GM12878 (cell line): ENCODE measurements around the gene B9D1. TPM values are rescaled to one million over a fixed set of nuclear protein-coding genes. Genes with fewer than 3 reads are reported as not detected.

Experiments used
- ATAC-seq: fragments of 200-7000 bp; cut with Tn5 transposase; 3 replicates; pipeline ENCODE4 v1.9.1; 2020; ENCODE audit warnings: mild to moderate bottlenecking, moderate library complexity
- BruUV-seq: library from RNA; stranded (reverse); fragments of 400-500 nt; replicated peaks from 2 replicates; lab custom pipeline; 2021; lab: Mats Ljungman, UMichigan
- CTCF ChIA-PET: fragments of 300-600 bp; sonication (Branson Sonifier 250); formaldehyde crosslinking; extraction: SDS; loops from one replicate; lab custom pipeline; 2021; ENCODE audit warnings: inconsistent platforms; lab: Yijun Ruan, JAX
- POLR2A ChIA-PET: fragments of 350-600 bp; formaldehyde crosslinking; extraction: SDS; loops from one replicate; lab custom pipeline; 2021; ENCODE audit warnings: inconsistent platforms; lab: Charles Lee
- RAD21 ChIA-PET: fragments of 300-600 bp; sonication (Branson Sonifier 250); formaldehyde crosslinking; loops from one replicate; lab custom pipeline; 2023; ENCODE audit warnings: antibody characterized with exemption; ENCODE audit not compliant: unreplicated experiment; lab: Charles Lee
- SMC1A ChIA-PET: fragments of 300-600 bp; sonication (Branson Sonifier 250); formaldehyde crosslinking; loops from one replicate; lab custom pipeline; 2023; ENCODE audit not compliant: unreplicated experiment, uncharacterized antibody; lab: Charles Lee
- DNase-seq: peaks from one replicate; pipeline ENCODE4 v3.0.0-alpha.2; 2011; ENCODE audit warnings: low read depth, low spot score
- FAIRE-seq: peaks from 3 replicates; lab custom pipeline; 2011; peaks lifted over from hg19 to GRCh38; lab: Jason Lieb, UNC
- H2AFZ ChIP-seq: 2 replicates; pipeline ENCODE4 v1.6.0; 2011; ENCODE audit warnings: low read depth, low read length, control low read depth; ENCODE audit not compliant: control insufficient read depth
- H3K27ac ChIP-seq: 2 replicates; pipeline ENCODE4 v1.5.1; 2011; ENCODE audit warnings: control low read depth; ENCODE audit not compliant: control insufficient read depth, insufficient read depth
- H3K27me3 ChIP-seq, 2 experiments: replicated peaks in 1 of 2; 2 replicates each; pipeline versions ENCODE4 v1.6.0 to v1.6.1; 2011; ENCODE audit warnings: low read length in 1 of 2; ENCODE audit not compliant: control insufficient read depth in 2 of 2, insufficient read depth in 2 of 2
- H3K36me3 ChIP-seq, 2 experiments: 2 replicates each; pipeline ENCODE4 v1.5.1; 2011; ENCODE audit warnings: low read length in 1 of 2; ENCODE audit not compliant: control insufficient read depth in 2 of 2, insufficient read depth in 2 of 2
- H3K4me1 ChIP-seq: 2 replicates; pipeline ENCODE4 v1.6.1; 2011; ENCODE audit warnings: mild to moderate bottlenecking, low read length, moderate library complexity, mixed read lengths; ENCODE audit not compliant: control insufficient read depth, insufficient read depth
- H3K4me2 ChIP-seq: 2 replicates; pipeline ENCODE4 v1.6.0; 2011; ENCODE audit warnings: control low read depth; ENCODE audit not compliant: control insufficient read depth, insufficient read depth
- H3K4me3 ChIP-seq: fragments of 200-600 bp; sonication (generic); 2 replicates; pipeline ENCODE4 v1.5.1; 2016
- H3K79me2 ChIP-seq: 2 replicates; pipeline ENCODE4 v1.6.0; 2011; ENCODE audit warnings: low read length; ENCODE audit not compliant: control insufficient read depth, insufficient read depth
- H3K9ac ChIP-seq: 2 replicates; pipeline ENCODE4 v1.8.0; 2011; ENCODE audit warnings: low read length, control low read depth, mixed read lengths; ENCODE audit not compliant: control insufficient read depth, insufficient read depth
- H3K9me3 ChIP-seq: replicated peaks from 3 replicates; pipeline ENCODE4 v1.5.1; 2011; ENCODE audit warnings: mild to moderate bottlenecking, low read length; ENCODE audit not compliant: control insufficient read depth, insufficient read depth
- H4K20me1 ChIP-seq: 2 replicates; pipeline ENCODE4 v1.6.0; 2011; ENCODE audit not compliant: control insufficient read depth, insufficient read depth
- CHD1 ChIP-seq: IDR thresholded peaks from 2 replicates; pipeline ENCODE4 v1.6.1; 2012; ENCODE audit warnings: low read depth, low read length, improper control_type of control experiment
- HCFC1 ChIP-seq: fragments of 150-350 bp; IDR thresholded peaks from 2 replicates; pipeline ENCODE4 v1.6.1; 2014; ENCODE audit warnings: low read length
- IKZF2 ChIP-seq, 2 experiments: fragments of 450-650 bp; IDR thresholded peaks; 2 replicates each; pipeline ENCODE4 v1.6.1; 2017; ENCODE audit warnings: mild to moderate bottlenecking in 2 of 2, moderate library complexity in 2 of 2
- KLF5 ChIP-seq: fragments of 450-650 bp; IDR thresholded peaks from 2 replicates; pipeline ENCODE4 v1.6.1; 2014; ENCODE audit warnings: mild to moderate bottlenecking; ENCODE audit not compliant: partially characterized antibody
- MEF2A ChIP-seq: IDR thresholded peaks from 2 replicates; pipeline ENCODE4 v1.6.1; 2011; ENCODE audit warnings: low read depth, mild to moderate bottlenecking, low read length, moderate library complexity; ENCODE audit not compliant: insufficient read depth
- MLLT1 ChIP-seq: fragments of 450-650 bp; IDR thresholded peaks from 2 replicates; pipeline ENCODE4 v1.6.1; 2016; ENCODE audit warnings: mild to moderate bottlenecking
- MXI1 ChIP-seq: fragments of 150-350 bp; IDR thresholded peaks from 2 replicates; pipeline ENCODE4 v1.6.1; 2011; ENCODE audit warnings: low read depth, mild to moderate bottlenecking, inconsistent platforms, low read length, improper control_type of control experiment
- MYC ChIP-seq: IDR thresholded peaks from 2 replicates; pipeline ENCODE4 v1.6.1; 2011; ENCODE audit warnings: mild to moderate bottlenecking, low read length, moderate library complexity, inconsistent platforms; ENCODE audit not compliant: insufficient read depth, insufficient replicate concordance, insufficient read length, severe bottlenecking
- SMARCA5 ChIP-seq: fragments of 450-650 bp; IDR thresholded peaks from 2 replicates; pipeline ENCODE4 v1.6.1; 2017; ENCODE audit warnings: mild to moderate bottlenecking
- STAT1 ChIP-seq: fragments of 450-650 bp; conservative IDR thresholded peaks from 2 replicates; pipeline ENCODE4 v1.6.1; 2014; ENCODE audit warnings: antibody characterized with exemption, mild to moderate bottlenecking
- SUZ12 ChIP-seq: fragments of 200-600 bp; sonication (generic); IDR thresholded peaks from one replicate; pipeline ENCODE4 v1.6.1; 2018; ENCODE audit warnings: antibody characterized with exemption, mild to moderate bottlenecking; ENCODE audit not compliant: unreplicated experiment
- USF1 ChIP-seq: IDR thresholded peaks from 2 replicates; pipeline ENCODE4 v1.6.1; 2011; ENCODE audit warnings: borderline replicate concordance, low read depth, mild to moderate bottlenecking, moderate library complexity, mixed read lengths, low read length; ENCODE audit not compliant: insufficient read depth; ENCODE audit errors: extremely low read length
- WGBS: methylation state at CpG from one replicate; pipeline ENCODE4 v1.1.6; 2016; ENCODE audit warnings: low lambda C conversion rate; ENCODE audit not compliant: insufficient replicate concordance, insufficient coverage; ENCODE audit errors: missing lambda C conversion rate; 5-methylcytosine and 5-hydroxymethylcytosine counted together
- in situ Hi-C: fragments of 300-500 bp; cut with MboI; formaldehyde crosslinking; loops from 9 replicates; pipeline ENCODE4 v1.14.3; 2018; ENCODE audit warnings: mixed read lengths
- intact Hi-C: fragments of 100-400 bp; cut with micrococcal nuclease; formaldehyde crosslinking; loops from one replicate; pipeline ENCODE4 v1.14.2; 2022; ENCODE audit not compliant: unreplicated experiment
- polyA plus RNA-seq, 11 experiments: library from polyadenylated mRNA; depleted of rRNA in 4 of 11; unstranded in 6 of 11; stranded (reverse) in 5 of 11; fragments of >200 nt; fragmentation: Nextera tagmentation in 4 of 11; fragmentation: Illumina TruSeq in 1 of 11; extraction: Ambion mirVana in 4 of 11; extraction: Trizol in 1 of 11; gene quantifications; 1 replicate in 1 of 11; 2 replicates in 10 of 11; pipeline versions ENCODE4 v1.2.1 to v1.2.3, GENCODE V29; 2011 to 2016; ENCODE audit warnings: inconsistent platforms in 2 of 11, missing spikeins in 2 of 11, low read depth in 1 of 11
- total RNA-seq, 4 experiments: library from RNA; depleted of rRNA in 3 of 4; stranded (reverse); fragments of >200 nt in 3 of 4; fragmentation: Illumina TruSeq in 1 of 4; extraction: Trizol in 1 of 4; gene quantifications; 2 replicates each; pipeline versions ENCODE4 v1.2.1 to v1.2.3, GENCODE V29; 2013 to 2021
- TF ChIP-seq, protein P1 (sequence below): fragments of 450-650 bp; IDR thresholded peaks from 2 replicates; pipeline ENCODE4 v1.6.1; 2017; ENCODE audit warnings: low read depth, mild to moderate bottlenecking, moderate library complexity

B9D1 gene
- total and polyA plus RNA-seq, 10 of the 15 experiments (the other 5 are each of a cell fraction or from before 2014, with no cell fraction given), result 5.9 to 18.3 (median 9.8) TPM

GRCh38 chr17:19316761-19317358 is 45.7 kb downstream of the B9D1 start:
- intact Hi-C loops (no loop called here), in situ Hi-C loops (no loop called here)
- ChIA-PET RAD21 (interaction anchor here (1.1 kb wide), 1 partner anchor 9 kb away, joined by 3 read pairs; no protein-coding TSS in a partner anchor), POLR2A (interaction anchor here (0.9 kb wide), 1 partner anchor 45 kb away, joined by 3 read pairs; no protein-coding TSS in a partner anchor), SMC1A (no interaction called here), CTCF (interaction anchor here (0.8 to 1.0 kb wide), 2 partner anchors 9 to 46 kb away, joined by 3 to 4 read pairs; partner anchors contain the start of gene B9D1)
- H3K36me3 ChIP-seq, result no peaks in the 10 kb centered on the region; a peak in 1 of 4 replicates
- TF ChIP-seq IKZF2 (IDR thresholded peaks at IDR 0.05) (no peak), MEF2A (no peak), HCFC1 (no peak), MYC (no peak), STAT1 (no peak), MXI1 (no peak), KLF5 (no peak), SUZ12 (no peak), CHD1 (no peak), SMARCA5 (no peak), USF1 (no peak), MLLT1 (no peak)
- TF ChIP-seq, protein P1, sequence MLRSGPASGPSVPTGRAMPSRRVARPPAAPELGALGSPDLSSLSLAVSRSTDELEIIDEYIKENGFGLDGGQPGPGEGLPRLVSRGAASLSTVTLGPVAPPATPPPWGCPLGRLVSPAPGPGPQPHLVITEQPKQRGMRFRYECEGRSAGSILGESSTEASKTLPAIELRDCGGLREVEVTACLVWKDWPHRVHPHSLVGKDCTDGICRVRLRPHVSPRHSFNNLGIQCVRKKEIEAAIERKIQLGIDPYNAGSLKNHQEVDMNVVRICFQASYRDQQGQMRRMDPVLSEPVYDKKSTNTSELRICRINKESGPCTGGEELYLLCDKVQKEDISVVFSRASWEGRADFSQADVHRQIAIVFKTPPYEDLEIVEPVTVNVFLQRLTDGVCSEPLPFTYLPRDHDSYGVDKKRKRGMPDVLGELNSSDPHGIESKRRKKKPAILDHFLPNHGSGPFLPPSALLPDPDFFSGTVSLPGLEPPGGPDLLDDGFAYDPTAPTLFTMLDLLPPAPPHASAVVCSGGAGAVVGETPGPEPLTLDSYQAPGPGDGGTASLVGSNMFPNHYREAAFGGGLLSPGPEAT, result no peak
- no peak overlapping the region for H2AFZ ChIP-seq
- no peak overlapping the region for H3K9ac ChIP-seq
- H3K79me2 ChIP-seq, result no peaks in the 10 kb centered on the region
- H4K20me1 ChIP-seq, result no peaks in the 10 kb centered on the region
- FAIRE-seq (no peak), DNase-seq (no peak), ATAC-seq (no peak)
- H3K27me3 ChIP-seq, result no peaks in the 10 kb centered on the region
- 18% methylated on average over 3 of the region's 3 CpGs for WGBS
- no peaks in the 10 kb centered on the region for H3K9me3 ChIP-seq
- no TSS peak for BruUV-seq
- no peak overlapping the region for H3K4me3 ChIP-seq
- no peak overlapping the region for H3K27ac ChIP-seq
- no peaks in the 10 kb centered on the region for H3K4me1 ChIP-seq
- H3K4me2 ChIP-seq, result no peak overlapping the region
